Measurements from ENCODE around the gene NFXL1. TPM values are rescaled to one million over a fixed set of nuclear protein-coding genes. Genes with fewer than 3 reads are reported as not detected.
A peak's percentile ranks its signal among the peaks of the same experiment; 100 is the strongest.
"Not testable (repeated sequence)": the region's sequence is repeated elsewhere in the genome, so short reads cannot be mapped to it uniquely, and the experiment has no call there.

Gene NFXL1
- 9.7 TPM for total RNA-seq

DNA sequence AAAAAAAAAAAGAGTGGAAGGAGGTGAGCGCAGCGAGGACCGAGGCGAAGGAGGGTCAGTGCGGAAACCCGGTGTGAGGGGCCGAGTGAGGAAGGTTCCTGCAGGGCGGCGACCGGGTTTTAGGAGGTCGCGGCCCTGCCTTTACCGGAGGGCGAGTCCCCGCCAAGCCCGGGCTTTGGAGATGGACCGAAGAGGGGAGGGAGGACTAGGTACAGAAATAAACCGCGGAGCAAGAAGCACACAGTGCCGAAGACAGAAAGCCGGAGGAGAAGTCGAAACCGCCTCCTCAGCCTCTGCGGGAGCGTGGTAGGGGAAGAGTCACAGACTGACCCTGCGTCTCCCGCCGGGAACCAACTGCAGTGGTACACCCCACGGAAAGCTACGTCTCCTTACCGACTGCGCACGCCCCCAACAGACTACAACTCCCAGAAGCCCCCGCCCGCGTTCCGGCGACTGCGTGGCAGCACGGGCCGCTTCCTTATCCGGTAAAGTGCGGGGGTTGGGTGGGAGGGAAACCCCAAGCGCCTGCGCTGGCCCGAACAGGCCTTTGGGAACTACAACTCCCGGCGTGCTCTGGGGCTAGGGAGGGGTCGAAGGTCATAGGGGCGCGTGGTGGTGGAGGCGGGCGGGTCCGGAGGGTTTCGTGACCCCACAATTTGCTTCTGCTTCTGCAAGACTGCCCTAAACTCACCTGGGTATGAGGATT lies at the start of gene NFXL1:
Gene NFXL1, minus strand, starts transcription at position 364 of the 706 bp plus-strand sequence. CDS start 380 bp downstream, outside the sequence.
- peak; percentile 99 for ATAC-seq

DNA sequence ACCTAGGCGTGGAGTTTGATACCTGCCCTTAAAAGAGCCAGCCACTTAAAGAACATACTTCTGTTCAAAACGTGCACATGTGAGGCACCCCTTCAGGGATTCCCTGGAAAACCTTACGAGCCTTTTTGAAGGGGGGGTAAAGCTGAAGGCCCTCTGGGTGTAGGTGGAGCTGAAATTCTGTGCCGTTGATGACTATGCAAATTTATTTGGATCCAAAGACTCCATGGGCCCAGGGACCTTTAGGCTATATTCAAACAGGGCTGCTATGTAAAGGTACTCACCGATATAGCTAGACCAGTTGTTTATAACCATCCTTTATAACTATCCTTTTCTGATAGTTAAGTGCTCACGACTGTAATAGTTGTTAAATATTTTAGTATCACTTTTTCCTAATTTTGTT lies 40.3 kb upstream of the NFXL1 start:
- no peak for ATAC-seq

DNA sequence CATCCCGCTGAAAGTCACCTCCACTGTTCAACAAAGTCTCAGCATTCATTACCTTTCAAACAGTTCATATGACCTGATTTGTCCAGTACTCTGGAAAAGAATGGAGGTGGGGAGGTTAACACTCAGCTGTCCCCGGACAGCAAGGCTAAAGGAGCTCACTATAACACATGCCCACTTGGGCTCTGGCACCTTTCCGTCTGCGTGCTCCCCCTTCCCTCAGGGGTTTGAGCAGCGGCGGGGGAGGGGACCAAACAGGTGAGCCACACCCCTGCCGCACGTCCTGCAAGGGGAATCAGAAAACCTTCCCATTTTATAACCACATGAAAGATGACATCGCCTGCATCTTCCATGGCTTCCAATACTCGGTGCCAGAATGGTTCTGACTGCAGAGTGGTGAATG lies 39.9 kb upstream of the NFXL1 start:
- no peak for ATAC-seq

DNA sequence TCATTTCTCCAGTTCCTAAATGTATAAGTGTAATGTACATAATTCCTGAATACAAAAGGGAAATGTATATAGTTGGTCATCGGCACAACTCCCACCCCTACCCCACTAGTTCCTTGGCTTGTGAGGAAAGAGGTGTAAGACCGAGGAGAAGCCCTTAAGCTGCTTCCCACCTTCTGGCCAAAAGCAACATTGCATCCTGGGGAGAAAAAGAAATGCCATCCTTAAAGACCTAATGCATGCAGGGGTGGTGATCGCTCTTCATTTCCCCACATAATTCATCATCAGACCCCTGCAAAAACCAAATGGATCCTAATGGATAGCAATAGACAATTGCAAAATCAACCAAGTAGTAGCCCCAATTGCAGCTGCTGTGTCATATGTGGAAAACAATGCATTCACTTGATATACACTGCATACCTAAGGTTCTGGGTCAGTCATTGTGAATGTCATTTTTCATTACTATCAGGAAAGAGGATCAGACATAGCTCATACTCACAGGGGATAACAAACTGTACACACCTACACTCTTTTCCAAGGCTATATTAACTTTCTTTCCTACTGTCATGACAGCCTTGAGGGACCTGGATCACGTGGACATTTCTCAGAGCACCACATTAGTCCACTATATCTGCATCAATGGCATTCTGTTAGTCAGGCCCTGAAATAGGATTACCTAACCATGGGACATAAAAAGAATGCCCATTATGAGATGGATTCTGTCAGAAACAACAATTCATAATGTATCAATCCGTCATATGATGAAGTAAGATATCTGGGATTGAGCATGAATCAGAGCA lies 31.7 kb upstream of the NFXL1 start:
- no peak for ATAC-seq

DNA sequence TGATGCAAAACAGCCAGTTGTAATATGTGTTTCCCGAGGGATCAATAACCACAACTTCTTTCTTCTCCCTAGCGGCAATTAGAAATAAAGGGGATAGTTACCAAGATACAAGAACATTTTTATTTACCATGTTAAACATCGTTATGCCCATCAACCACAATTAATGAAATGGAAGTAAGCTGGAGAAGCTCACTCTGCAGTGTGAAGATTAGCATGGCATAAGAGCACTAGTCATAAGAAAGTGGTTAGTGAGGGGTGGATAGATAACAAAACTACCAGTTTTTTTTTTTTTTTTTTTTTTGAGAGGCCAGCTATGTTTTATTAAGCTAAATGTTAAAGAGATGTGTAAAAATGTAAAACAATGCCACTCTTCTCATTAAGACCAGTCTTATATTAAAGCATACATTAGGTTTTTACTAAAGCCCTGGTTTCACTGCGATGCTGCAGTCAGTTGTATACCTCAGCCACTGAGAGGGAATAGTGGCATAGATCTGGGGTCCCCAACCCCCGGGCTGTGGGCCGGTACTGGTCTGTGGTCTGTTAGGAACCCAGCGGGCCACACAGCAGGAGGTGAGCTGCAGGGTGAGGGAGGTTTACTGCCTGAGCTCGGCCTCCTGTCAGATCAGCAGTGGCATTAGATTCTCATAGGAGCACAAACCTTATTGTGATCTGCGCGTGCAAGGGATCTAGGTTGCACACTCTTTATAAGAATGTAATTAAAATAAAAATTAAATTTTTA lies 27.9 kb upstream of the NFXL1 start:
- ATAC-seq: no peak

DNA sequence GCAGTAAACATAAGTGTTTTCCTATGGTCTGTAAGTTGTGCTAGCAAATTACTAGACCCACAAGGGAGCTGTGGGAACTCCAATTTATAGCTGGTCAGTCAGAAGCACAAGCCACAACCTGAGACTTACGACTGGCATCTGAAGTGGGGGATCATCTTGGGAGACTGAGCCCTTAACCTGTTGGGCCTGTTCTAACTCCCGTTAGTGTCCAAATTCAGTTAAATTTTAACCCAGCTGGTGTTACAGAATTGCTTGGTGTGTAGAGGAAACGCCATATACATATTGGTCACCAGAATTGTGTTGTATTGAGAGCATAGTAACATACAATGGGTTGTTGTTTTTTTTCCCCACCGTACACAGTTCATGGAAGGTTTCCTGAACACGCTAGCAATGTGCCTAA lies 25.1 kb upstream of the NFXL1 start:
- no peak for ATAC-seq

DNA sequence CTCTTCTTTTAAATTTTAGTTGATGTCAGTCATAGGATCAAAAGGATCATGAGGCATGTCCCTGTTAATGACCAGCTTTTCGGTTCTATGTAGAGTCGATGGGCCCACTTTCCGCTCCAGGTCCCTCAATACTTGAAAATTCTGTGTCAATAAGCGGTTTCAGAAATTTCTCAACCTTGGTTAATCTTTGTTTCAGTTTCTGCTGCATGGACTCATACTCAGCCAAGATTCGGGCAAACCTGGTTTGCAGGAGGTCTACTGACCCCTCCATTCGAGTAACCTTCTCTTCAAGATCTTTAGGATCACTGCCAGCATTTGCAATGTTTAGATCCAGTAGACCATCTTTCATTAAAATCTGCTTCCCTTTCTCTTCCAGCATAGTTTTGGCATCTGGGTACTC lies 22.0 kb upstream of the NFXL1 start:
- no peak for ATAC-seq

DNA sequence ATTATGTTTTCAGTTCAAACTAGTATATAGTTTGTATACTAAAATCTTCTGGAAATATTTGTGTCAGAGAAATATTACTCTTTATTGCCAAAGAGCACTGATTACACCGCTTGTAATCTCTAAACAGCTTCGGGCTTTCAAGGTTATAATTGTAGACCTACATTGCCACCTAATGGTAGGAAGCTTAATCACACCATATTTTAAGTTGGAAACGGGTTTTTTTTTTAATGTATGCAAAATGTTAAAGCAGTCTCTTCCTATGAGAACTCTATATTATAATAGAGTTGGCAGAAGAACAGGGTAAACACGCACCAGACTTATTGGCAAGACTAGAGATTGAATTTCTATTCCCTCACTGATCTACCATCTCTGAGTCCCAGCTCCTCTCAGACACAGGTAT lies 19.5 kb upstream of the NFXL1 start:
- peak; percentile 36 for ATAC-seq

DNA sequence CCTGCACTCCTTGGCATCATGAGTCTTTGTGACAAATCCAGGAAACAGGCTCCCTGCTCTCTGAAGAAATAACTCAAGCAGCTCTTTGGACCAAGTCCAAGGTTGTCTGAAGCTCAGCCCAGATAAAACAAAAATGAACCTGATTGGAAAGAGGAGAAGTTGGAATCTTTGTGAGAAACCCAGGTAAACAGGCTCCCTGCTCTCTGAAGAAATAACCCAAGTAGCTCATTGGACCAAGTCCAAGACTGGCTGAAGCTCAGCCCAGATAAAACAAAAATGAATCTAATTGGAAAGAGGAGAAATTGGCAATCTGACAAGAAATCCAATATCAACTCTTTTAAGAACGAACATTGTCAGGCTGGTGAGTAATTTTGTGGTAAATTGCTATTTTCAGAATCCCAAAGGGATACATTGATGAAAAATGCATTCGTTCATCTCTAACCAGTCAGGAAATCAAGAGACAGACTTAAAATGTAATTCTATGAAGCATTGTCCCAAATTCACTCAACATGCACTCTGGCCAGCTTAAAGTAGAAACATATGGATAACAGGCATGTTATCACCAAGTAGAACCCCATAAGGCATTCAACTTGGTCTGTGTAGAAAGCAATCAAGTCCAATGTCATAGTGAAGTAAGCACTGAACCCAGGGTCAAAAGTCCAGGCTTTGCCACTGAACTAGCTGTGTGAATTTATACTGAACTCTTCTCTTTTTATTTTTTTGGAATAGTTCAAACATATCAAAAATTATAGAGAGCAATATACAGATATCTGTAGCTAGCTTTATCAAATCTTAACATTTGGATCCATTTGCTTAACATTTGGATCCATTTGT lies 16.8 kb upstream of the NFXL1 start:
- ATAC-seq: no peak

DNA sequence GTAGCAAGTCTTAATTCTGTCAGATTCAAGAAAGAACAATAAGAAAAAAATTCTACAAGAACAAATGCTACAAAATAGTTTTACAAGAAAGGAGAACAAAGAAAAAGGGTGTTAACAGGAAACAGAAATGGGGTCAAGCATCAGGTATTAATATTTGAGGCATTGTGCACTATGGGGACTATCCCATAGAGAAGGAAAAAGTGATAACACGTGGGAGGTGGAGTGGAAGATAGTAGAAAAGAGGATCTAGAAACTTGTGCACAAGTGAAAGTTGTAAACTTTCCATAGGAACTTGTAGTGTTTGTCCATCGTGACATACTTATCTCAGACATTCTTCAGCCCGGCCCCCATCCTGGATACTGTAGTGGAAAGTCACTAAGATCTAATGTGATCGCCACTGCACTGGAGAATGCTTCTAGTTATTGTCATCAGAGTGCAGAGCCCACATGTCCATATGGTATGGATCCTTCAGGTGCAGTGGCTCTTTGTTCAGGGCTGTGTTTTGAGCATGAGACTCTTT lies 15.4 kb upstream of the NFXL1 start:
- no peak for ATAC-seq

DNA sequence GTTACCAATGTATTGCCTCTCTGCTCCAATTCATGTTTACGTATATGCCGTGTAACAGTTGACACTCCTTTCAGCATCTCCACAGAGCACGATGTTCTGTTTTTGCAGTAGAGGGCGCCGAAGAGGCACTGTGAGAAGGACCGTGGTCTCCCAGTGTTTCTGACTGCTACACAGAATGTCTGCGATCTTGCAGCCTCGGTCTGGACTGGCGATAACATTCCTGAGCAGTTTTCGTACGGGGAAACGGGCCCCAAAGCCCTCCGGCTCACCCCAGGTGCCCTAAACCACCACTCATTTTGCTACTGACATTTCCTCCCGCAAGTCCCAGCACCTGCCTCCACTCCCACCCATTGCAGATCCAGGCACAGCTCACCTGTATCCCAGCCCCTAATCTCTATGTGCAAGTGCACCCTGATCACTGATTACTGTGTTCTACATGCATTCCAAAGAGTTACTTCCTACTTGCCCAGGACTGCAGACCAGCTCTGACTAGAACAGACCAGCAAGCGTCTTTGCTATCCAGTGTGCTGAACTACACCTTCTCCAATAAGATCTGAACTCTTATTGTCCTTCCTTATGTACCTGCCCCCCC lies 12.4 kb upstream of the NFXL1 start:
- peak; percentile 84 for ATAC-seq

DNA sequence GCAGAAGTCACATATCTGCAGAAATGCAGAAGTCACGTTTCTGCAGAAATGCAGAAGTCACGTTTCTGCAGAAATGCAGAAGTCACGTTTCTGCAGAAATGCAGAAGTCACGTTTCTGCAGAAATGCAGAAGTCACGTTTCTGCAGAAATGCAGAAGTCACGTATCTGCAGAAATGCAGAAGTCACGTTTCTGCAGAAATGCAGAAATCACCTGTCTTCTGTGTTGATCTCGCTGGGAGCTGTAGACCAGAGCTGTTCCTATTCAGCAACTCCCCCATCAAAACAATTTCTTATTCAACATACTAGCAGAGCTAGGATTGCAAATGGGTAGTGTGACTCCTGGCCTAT lies 8.9 kb upstream of the NFXL1 start:
- ATAC-seq: not testable (repeated sequence)

DNA sequence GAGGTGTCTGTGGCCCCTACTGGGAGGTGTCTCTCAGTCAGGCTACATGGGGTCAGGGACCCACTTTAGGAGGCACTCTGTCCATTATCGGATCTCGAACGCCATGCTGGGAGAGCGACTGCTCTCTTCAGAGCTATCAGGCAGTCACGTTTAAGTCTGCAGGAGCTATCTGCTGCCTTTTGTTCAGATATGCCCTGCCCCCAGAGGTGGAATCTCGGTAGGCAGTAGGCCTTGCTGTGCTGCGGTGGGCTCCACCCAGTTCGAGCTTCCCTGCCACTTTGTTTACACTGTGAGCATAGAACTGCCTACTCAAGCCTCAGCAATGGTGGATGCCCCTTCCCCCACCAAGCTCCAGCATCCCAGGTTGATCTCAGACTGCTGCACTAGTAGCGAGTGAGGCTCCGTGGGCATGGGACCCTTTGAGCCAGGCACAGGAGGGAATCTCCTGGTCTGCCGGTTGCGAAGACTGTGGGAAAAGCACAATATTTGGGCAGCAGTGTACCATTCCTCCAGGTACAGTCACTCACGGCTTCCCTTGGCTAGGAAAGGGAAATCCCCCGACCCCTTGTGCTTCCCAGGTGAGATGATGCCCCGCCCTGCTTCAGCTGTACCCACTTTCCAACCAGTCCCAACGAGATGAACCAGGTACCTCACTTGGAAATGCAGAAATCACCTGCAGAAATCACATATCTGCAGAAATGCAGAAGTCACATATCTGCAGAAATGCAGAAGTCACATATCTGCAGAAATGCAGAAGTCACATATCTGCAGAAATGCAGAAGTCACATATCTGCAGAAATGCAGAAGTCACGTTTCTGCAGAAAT lies 8.3 kb upstream of the NFXL1 start:
- not testable (repeated sequence) for ATAC-seq

DNA sequence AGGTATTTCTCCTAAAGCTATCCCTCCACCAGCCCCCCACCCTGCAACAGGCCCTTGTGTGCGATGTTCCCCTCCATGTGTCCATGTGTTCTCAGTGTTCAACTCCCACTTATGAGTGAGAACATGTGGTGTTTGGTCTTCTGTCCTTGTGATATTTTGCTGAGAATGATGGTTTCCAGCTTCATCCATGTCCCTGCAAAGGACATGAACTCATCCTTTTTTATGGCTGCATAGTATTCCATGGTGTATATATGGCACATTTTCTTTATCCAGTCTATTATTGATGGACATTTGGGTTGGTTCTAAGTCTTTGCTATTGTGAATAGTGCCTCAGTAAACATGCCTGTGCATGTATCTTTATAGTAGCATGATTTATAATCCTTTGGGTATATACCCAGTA lies 2.8 kb upstream of the NFXL1 start:
- not testable (repeated sequence) for ATAC-seq

DNA sequence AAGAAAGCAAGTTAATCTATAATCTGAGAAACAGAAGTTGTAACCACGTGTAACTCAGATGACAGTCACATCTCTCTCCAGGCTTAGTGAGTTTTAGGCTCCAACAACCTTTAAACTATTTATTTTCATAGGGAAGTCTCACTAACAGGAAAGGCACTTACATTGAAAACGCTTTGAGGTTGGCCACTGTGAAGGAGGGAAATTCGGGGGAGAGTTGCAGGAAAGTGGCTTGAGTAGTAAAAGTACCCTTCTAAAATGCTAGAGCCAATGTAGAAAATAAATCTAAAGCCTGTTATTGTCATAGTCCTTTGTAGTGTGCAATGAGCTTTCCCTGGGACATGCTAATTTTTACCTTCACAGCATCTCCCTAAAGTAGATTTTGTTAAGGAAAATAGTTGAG lies 995 bp upstream of the NFXL1 start:
- no peak for ATAC-seq

DNA sequence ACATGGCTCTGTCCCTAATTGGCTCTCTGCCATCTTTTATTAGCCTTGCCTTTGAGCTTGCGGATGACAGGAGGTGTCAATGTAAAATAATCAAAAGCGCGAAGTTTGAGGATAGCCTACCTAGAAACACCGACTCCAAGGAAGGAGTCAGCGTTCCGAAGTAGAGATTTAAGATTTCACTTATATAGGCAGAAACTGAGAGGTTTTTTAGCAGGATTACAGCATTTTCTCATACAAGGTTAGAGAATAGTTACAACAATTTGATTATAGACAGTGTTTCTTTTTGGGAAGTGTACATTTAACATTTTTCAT lies 499 bp upstream of the NFXL1 start:
- ATAC-seq: no peak

DNA sequence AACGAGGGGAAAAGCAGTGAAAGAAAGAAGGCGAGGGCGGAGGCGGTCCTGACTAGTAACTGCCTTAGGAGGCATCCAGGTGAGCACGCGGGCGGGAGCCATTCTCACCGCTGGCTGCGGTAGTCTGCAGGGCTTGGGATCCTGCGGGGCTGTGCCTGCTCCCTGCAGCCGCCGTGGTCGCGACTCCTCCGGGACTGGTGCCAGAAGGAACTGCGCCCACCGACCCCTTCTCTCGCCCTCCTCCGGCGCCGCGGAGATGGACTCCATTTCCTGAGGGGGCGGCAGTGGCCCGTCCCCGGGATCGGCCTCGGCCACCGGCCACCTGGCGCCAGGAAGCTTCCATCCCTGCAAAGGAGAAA lies 543 bp downstream of the NFXL1 start:
- peak; percentile 50 for ATAC-seq

DNA sequence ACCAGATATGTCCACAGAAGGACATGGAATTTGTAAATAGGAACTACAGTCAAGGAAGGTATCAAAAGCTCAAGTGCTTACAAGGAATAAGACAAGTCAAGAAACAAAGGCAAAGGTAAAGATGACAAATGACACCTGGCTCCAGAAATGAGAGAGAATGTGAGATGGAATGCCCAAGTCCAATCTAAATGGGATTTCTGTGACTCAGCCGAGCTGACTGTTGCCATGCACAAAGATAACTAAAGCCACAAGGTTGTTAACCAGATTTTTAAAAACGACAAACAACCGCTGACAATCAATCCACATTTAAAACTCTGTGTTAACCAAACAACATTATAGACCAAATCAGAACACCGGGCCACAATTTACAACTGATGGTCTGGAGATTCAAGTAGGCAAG lies 1.1 kb downstream of the NFXL1 start:
- no peak for ATAC-seq

DNA sequence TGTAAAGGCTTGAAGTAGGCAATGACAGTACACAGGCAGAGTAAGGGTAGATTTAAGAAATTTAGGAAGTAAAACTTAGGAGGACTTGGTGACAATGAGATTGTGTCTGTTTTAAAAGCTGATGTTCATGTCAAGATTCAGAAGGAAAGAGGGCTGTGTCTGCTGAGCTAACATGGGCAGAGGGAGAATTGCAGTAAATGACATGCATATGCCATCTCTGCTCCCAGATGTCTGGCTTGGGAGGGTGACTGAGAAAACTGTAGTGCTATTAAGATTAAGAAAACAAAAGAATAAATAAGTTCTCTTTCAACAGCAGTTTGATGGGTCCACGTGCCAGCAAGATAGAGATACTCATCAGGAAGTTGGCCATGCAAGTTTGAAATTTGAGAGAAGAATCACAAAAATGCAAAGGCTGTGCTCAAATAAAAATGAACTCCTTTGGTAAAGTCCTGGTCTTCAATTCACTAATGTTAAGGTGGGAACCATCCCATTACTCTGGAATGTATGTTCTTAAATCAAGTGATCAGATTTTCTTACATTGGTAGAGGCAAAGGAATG lies 7.2 kb downstream of the NFXL1 start:
- ATAC-seq: no peak

DNA sequence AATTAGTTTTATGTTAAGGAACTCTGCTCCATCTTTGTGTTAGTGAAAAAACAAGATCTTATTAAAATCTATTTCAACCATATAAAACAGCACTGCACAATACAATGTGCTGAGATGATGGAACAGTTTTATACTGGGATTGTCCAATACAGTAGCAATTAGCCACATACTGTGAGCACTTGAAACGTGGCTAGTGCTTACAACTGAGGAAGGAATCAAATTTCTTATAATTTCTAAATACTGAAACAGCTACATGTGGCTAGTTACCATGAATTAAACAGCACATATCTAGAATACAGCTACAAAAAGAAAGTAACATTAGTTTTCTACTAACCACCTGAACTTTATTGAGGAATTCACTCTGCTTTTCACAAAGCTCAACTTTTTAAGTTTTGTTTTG lies 14.7 kb downstream of the NFXL1 start:
- ATAC-seq: no peak

DNA sequence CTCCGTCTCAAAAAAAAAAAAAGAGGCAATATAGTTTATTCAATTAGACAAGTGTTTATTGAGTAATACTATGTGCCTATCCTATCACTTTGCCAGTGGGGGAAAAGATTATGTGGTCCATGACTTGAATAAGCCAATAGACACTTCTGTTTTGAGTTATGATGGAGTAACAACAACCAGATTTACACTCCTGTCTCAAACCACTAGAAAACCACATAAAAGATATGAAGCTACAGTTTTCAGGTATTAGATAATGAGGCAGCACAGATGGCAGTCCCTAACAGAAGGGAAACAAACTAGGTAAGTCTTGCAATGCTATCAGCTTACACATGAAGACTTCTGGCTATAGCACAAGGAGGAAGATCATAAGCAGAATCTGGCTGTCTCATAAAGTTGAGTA lies 22.5 kb downstream of the NFXL1 start:
- ATAC-seq: no peak
